NCI-H2196 (cell line): Measurements from ENCODE around the gene KIAA1217.

Experiments used
- DNase-seq: peaks from one replicate; lab custom pipeline; 2025; ENCODE audit not compliant: unreplicated experiment; lab: John Stamatoyannopoulos, UW

The KIAA1217 gene

DNA sequence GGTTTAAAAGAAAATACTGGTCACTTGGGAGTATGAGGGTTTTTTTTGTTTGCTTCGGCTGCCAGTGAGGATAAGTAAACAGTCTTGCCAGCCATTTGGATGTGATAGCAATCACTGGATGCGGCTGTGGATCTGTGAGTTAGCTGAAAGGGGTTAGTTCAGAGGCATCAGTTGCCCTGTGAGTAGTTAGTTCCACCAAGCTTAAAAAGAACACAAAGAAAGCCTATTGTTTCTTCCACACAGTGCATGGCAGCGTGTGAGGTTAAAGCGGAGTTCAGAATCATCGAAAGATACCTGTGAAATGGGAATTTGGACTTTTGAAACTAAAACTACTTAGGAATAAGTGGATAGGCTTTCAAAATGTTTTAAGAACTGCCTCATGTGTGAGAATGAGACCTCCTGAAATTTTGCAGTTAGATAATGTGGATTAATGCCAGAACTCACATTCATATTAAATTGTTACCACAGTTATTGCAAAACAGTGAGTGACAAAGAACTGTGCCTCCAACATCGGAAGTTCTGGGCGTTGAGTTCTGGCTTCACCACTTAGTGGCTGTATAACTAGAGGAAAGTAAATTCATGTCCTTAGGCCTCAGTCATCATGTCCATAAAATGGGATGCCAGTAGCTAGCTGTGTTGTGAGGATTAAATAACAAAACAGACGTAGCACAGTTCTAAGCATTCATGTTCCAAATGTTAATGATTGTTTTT is 31.3 kb downstream of the KIAA1217 start:
- no peak for DNase-seq

DNA sequence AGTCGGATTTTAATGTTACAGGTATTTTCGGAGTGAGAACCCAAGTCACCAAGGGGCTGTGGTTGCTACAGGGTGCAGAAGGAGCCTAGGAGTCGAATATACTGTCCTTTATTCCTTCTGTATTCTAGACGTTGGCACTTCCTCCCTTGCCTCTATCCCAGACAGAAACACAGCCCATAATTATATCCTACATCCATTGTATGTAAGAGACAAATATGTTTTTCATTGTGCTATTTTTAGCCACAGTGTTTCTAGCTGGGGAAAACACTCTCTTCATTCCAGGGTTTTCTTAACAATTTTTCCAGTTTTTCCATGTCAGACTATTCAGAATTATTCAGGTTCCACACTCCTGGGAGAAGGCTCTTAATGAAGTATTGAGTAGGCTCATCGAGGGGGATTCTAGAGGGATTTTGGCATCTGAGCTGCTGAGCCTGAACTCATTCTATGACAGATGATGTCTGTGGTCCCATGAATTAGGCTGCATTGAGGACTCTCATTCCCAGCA is 32.6 kb downstream of the KIAA1217 start:
- DNase-seq, result no peak

DNA sequence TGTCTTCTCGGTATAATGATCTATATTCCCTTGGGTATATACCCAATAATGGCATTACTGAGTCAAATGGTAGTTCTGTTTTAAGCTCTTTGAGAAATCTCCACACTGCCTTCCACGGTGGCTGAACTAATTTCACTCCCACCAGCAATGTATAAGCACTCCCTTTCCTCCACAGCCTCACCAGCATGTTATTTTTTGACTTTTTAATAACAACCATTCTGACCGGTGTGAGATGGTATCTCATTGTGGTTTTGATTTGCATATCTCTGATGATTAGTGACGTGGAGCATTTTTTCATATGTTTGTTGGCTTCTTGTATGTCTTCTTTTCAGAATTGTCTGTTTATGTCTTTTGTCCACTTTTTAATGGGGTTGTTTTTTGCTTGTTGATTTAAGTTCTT is 33.6 kb downstream of the KIAA1217 start:
- no peak for DNase-seq

DNA sequence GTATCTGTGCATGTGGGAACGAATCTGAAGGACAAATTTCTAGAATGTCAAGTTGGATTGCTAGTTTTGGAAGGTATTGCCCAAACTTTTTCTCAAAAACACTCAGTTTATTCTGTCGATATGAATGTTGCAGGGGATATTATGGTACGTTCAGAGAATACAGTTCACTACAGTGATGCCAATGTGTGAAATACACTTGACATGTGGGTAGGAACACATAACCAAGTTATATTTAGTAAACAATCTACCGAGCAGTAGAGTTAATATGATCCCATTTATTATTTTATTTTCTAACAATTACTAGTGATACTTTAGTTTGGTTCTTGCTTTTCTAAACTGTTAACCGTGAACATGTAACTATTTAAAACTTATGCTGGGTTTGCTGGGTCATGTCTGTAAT is 37.4 kb downstream of the KIAA1217 start:
- no peak for DNase-seq

DNA sequence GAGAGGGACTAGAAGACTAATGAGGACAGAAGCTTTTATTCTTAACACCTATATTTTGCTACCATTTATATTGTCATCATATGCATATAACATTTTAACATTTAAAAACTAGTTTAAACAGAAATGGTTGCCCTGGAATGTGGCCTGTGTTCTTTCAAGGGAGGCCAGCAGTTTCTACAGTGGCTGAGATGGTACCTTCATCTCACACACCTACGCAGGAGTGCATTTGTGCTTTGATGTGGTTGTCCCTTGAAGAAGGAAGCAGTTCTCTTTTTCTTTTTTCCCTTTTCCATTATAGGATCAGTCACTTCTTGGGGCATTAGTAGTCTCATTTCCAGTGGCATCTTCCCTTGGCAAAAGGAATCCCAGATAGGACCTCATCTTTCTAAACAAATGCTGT is 38.9 kb downstream of the KIAA1217 start:
- no peak for DNase-seq

DNA sequence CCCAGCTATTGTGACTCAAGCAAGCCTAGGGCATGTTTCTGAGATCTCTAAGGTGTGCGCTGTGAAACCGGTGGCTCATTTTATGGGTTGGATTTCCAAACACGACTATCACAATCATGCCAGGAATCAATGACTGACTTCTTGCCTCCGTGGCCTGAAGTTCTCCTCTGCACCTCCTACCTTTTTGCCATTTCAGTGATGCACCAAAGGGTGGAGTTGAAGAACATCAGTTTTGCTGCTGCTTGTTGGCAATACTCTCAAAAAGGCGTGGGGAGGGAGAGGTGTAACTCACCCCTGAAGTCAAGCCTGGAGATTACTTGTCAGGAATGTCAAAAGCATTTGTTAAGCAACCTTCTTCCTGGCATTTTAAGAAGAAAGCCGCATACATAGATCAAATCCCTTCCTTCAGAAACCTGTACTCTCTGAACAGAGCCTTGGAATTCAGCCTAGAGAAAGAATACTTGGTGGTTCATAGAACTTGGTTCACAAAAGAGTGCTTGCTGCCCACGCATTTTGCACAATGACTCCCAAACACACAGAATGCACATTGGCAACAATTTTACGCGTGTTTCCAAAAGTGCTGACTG is 41.0 kb downstream of the KIAA1217 start:
- DNase-seq, result no peak

DNA sequence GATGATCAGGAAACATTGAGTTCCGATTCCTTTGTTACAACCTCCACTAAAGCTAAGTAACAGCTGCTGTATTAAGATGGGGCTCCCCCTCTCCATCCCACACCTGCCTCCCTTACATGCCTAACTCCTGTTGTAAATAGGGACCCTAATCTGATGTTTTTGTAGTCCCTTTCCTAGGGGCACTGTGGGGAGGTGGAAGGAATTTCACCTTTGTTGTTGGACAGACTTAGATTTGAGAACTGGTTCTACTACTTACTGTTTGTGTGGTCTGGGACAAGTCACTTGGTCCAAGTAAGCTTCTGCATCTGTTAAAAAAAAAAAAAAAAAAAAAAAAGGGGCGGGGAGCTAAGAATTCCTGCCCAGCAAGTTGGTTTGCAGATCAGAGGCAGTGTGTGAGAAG is 42.6 kb downstream of the KIAA1217 start:
- DNase-seq, result no peak

DNA sequence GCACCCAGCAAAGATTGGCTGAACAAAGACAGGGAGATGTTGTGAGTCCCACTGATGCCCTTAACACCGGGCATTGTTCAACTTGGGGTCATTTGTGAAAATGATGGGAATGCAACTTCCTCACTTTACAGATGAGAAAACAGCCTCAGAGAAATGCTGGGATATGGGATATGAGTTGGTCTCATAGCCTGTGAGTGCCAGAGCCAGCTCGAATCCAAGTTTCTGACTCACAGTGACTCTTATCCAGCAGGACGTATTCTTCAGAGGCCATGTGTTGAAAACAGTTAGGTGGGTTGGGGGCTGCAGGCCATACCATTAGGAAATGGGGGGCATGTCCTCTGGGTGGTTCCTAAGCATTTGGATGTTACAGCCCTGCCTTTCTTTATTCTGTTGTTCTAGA is 45.2 kb downstream of the KIAA1217 start:
- no peak for DNase-seq

DNA sequence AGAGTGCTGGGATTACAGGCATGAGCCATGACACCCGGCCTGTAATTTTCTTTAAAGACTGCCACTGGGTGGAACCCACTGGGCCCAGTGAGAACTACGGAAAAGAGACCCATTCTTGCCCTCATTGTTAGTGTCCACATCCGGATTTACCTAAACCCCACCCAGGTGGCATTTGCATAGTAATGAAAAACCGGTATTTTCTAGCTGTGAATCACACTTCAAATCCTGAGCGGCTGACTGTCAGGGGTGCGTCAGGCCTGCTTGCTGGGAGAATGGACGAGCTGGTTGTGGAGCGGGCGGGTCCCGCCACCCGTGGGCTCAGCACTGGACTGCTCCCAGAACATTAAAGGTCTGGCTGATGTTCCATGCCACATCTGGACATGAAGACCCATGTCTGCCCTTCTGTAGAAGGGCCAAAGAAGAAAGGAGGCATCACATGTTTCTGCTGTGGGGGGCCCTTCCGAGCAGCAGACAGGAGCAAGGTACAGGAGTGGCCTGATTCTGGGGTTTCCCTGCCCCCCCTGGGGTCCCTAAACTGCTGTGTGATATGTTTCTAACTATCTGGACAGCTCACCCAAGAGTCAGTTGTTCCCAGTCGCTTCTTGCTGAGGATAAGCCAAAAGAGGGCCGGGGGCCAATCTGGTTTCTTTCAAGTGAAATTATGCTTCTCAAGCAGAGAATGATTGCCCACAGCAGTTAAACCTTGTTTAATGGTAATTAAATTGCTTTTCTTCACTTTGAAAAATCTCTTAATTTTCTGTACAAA is 46.4 kb downstream of the KIAA1217 start:
- DNase-seq, result no peak

DNA sequence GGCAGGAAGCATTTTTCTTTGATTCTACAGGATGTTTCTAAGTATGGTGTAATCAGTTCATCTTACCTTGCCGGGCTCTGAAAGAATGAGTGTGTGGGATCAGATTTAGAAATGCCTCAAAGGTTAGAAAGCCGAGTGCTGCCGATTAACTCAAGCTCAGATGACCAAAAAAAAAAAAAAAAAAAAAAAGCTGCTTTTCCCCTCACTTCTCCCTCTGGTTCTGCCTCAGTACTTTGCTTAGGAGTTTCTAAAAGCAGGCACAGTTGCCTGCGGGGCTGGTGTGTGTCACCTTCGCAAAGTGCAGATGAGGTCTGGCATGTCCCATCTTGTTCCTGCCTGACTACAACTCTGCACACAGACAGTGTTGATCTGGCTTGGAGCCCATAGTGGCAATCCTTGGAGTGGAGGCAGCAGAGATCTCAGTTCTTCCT is 47.0 kb downstream of the KIAA1217 start:
- DNase-seq, result no peak

DNA sequence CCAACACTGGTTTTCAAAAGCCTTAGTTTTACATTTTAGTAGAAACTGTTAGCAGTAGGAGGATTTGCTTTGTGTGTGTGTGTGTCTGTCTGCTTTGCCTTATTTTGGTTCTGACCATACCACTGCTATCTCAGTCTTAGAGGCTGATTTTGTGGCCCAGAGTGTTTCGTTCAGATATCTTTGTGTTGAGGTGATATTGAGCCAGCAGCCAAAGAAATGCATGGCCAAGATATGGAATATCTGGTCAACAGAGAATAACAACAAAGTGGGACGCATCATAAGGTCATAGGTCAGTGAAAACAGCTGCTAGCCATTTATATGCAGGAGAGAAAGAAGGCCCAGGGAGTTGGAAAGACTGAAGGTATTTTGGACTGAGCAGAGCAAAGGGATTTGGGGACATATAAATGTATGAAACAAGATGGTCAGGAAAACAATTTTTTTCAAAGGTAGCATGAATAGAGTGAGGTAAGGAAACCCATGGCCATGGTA is 47.7 kb downstream of the KIAA1217 start:
- no peak for DNase-seq

DNA sequence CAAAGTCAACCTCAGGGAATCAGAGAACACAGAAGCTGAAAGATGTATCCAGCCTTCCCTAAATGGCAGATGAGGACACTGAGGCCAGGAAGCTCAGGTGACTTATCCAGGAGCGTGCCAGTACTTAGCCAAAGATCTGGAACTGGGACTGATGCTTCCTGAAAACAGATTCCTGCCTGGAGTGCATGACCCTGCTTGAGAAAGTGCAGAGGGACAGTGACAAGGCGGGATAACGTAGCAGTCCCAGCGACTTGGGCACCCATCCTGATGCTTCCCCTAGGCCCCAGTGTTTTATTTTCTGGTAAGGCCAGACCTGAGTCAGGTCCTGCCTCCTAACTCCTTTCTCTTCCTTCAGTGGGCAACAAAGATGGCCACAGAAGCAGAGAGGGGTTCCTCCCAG is 48.6 kb downstream of the KIAA1217 start:
- DNase-seq, result no peak

DNA sequence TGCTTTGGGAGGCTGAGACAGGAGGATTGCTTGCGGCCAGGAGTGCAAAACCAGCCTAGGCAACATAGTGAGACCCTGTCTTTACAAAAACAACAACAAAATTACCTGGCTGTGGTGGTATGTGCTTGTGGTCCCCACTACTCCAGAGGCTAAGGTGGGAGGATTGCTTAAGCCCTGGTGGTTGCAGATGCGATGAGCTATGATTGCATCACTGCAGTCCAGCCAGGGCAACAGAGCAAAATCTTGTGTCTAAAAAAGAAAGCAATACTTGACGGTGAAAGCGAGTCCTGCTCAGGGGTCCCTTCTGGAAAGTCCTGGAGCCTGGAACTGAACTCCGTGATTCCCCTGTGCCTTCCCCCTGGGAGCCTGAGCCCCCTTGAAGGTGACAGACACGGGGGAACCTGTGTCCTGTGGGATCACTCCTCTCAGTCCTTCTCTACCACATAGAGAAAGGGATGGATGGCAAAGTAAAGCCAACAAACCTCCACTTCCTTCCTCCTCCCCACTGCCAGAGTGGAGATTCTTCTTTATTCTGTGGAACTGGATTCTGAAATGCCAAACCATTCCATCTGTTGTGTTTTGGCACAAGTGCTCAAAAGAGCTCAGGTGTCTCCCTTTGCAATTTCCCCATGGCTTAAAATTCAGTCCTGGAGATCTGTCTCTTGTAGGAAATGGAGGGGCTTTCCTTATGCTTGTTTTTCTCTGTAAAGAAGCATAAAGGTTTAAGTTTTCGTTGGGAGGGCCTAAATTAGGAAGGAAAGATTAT is 50.6 kb downstream of the KIAA1217 start:
- no peak for DNase-seq

DNA sequence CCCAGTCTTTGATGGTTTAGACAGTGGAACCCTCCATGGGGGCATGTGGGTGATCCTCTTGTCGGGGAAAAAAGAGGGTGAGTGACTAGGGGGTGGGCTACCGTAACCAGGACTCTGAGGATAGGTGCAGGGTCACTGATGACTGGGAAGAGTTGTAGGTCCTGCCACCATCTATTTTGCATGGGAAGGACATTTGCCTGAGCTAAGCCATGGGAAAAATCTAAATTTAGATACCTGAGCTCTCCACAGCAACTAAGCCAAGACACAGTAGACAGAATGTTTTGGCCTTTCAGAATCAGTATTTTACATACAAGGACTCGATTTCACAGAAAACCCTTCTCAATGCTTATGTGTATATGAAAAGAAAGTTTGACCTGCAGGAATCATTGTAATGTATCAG is 52.7 kb downstream of the KIAA1217 start:
- no peak for DNase-seq

DNA sequence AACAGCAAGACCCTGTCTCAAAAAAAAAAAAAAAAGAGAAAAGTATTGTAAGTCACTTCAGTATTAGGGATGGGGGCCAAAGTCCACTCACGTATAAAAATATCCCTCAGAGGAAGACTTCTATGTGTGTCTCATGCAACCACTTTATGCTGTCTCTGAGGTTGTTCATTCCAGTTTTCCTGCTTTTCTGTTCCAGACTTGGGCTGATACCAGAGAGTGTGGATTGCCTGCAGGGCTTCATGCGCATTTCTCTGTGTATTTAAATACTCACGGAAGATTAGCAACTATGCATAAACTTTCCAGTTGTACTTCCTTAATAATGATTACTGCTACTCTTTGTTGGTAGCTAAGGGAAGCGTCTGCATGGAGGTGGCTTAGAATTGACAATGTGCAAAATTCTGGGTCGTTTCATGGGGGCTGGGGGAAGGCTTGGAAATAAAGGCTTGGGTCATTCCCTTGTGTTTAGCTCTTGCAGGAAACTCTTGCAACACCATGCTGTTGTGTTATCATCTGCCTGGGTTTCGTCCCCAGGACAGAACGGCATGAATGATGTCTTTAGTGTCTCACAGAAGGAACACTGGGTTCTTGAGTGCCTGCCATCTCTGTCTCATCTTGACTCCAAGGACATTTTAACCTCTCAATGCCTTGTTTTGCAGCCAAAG is 54.1 kb downstream of the KIAA1217 start:
- no peak for DNase-seq

DNA sequence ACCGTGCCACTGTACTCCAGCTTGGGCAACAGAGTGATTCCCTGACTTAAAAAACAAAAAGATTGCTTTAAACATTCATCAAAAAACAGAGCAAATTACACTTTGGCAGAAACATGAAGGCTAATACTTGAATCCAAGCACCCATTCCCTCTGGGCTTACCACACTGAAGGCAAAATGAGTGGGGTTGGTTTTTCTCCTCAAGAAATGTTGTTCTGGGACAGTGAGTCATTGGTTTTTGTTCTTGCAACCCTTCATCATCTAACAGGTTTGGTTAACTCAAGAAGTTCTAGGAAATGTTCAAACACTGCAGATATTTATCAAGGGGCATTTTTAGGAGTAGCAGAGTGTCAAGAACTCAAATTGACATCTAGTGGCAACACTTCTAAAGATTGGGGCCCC is 60.5 kb downstream of the KIAA1217 start:
- DNase-seq, result no peak

DNA sequence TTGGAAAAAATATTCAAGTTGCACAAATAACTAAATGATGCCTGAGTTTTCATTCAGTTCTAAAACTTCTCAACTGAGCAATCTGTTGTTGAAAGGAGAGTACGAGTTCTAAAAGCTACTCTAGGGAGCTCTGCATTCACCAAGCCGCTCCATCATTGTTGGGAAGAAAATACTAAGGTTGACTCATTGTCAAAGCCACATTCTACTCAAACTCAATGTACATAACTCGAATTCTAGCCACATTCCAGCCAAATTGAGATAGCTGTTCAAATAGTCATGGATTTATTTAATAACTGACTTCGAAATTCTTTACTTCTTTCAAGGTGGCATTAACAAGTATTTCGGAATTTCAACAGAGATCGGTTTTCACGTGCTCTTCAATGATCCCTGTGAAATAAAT is 63.4 kb downstream of the KIAA1217 start:
- no peak for DNase-seq

DNA sequence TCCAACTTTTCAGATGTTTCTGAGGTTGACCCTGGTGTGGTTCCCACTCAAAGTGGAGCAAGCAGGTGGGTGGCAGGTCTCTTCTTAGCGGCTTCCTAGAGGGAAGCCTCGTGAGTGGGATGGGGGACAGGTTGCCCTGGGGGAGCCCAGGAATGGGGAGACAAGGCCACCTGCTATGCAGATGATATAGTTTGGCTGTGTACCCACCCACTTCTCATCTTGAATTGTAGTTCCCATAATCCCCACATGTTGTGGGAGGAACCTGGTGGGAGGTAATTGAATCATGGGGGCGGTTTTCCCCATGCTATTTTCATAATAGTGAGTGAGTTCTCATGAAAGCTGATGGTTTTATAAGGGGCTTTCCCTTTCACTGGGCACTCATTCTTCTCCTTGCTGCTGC is 68.3 kb downstream of the KIAA1217 start:
- no peak for DNase-seq

DNA sequence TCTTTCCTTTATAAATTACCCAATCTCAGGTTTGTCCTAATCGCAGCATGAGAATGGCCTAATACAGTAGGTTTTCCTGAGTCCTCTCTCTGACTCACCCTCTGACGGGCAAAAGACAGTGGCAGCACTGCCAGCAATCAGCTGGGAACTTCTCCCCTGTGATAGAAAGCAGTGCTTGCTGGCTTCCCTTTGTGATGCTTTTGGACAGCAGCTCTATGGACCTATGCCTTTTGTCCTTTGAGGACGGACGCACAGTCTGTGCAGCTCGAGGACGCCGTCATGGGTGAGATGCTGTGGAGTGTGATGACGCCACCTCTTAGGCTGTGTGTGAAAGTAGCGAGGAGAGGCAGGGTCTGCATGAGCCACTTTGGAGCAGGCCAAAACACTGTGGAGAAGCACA is 68.8 kb downstream of the KIAA1217 start:
- no peak for DNase-seq

DNA sequence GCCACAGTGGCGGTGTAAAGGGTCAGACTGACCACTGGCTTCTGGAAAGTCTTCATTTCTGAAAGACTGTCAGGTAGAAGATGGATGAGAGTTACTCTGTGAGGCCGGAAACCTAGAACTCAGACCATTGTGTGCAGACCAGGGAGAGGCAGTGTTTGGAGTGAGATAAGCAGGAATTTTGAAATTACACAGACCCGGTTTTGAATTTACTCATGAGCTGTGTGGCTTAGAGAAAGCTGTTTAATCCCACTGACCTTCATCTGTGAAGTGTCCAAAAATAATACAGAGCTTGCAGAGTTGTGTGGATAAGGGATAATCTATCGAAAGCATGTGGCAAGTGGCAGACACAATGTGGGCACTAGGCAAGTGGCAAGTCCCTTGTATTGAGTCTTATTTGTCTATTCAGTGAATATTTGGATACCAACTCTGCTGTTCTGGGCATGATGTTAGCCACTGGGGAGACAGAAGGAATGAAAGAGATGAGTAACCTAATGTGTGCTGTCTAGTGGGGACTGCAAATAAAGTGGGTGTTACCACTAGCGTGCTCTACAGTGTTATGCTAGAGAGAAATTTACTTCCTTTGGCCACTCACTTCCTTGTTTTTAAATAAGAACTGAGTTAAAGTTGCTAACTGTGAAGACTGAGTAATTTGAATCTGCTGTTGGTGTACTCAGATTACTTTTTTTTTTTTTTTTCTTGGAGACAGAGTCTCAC is 69.4 kb downstream of the KIAA1217 start:
- DNase-seq, result no peak
